Lung (tissue), 12 donors: ENCODE measurements around the gene CYS1. TPM values are rescaled to one million over a fixed set of nuclear protein-coding genes. Genes with fewer than 3 reads are reported as not detected.
"Not testable (repeated sequence)": the region's sequence is repeated elsewhere in the genome, so short reads cannot be mapped to it uniquely, and the experiment has no call there.

Source experiments
- ATAC-seq: fragments of 200-7000 bp; cut with Tn5 transposase; one replicate; pipeline ENCODE4 v1.9.1; 2020; ENCODE audit warnings: moderate number of reproducible peaks; ENCODE audit not compliant: insufficient read depth, low FRiP score
- DNase-seq, 3 donors: peaks; one replicate each; pipeline ENCODE4 v3.0.0-alpha.2; 2013 to 2017
- H3K27ac ChIP-seq, 2 donors: one replicate each; pipeline ENCODE4 v1.5.1; 2013; ENCODE audit warnings: mild to moderate bottlenecking in 2 of 2, moderate library complexity in 2 of 2, control low read depth in 1 of 2, inconsistent platforms in 1 of 2, low read depth in 1 of 2, low read length in 1 of 2
- H3K27me3 ChIP-seq, 3 donors: one replicate each; pipeline ENCODE4 v1.5.1; 2013; ENCODE audit warnings: low read length in 2 of 3; ENCODE audit not compliant: control insufficient read depth in 3 of 3, insufficient read depth in 3 of 3
- H3K36me3 ChIP-seq, 4 donors: one replicate each; pipeline ENCODE4 v1.5.1; 2013; ENCODE audit warnings: low read length in 4 of 4, mild to moderate bottlenecking in 1 of 4, moderate library complexity in 1 of 4; ENCODE audit not compliant: control insufficient read depth in 4 of 4, insufficient read depth in 4 of 4
- H3K4me1 ChIP-seq, 5 donors: one replicate each; pipeline ENCODE4 v1.5.1; 2013; ENCODE audit warnings: low read length in 5 of 5, mild to moderate bottlenecking in 2 of 5, moderate library complexity in 1 of 5; ENCODE audit not compliant: control insufficient read depth in 5 of 5, insufficient read depth in 5 of 5
- H3K4me3 ChIP-seq: one replicate; pipeline ENCODE4 v1.5.1; 2013; ENCODE audit warnings: mild to moderate bottlenecking, control low read depth, moderate library complexity
- H3K9ac ChIP-seq, 2 donors: one replicate each; pipeline ENCODE4 v1.5.1; 2013; ENCODE audit warnings: low read length in 2 of 2, control low read depth in 1 of 2; ENCODE audit not compliant: insufficient read depth in 1 of 2
- H3K9me3 ChIP-seq, 4 donors: one replicate each; pipeline ENCODE4 v1.5.1; 2013; ENCODE audit warnings: low read length in 3 of 4, mild to moderate bottlenecking in 1 of 4, moderate library complexity in 1 of 4; ENCODE audit not compliant: control insufficient read depth in 4 of 4, insufficient read depth in 3 of 4
- WGBS, 2 donors: extraction: QIAGEN DNeasy Blood & Tissue Kit; methylation state at CpG; one replicate each; pipeline ENCODE4 v1.1.7; 2013; 5-methylcytosine and 5-hydroxymethylcytosine counted together
- polyA plus RNA-seq, 2 donors: library from polyadenylated mRNA; stranded (reverse); fragments of 200-250 nt; gene quantifications; one replicate each; pipeline ENCODE4 v1.2.1, GENCODE V29; 2013
- total RNA-seq, 2 donors: library from RNA; depleted of rRNA in 1 of 2; stranded (reverse); fragments of >200 nt in 1 of 2; gene quantifications; one replicate each; pipeline ENCODE4 v1.2.1, GENCODE V29; 2014 to 2021
- TF ChIP-seq, protein P1 (sequence below): IDR thresholded peaks from 2 replicates; pipeline ENCODE4 v1.5.1; 2012; ENCODE audit warnings: mild to moderate bottlenecking; ENCODE audit errors: control extremely low read depth, extremely low read depth
- donor health status: control.
- donor health status: control.
- donor health status: Bipolar disorder and iron deficiency.
- donor health status: healthy.
- donor health status: DM: yes; HTN: yes; CAD: no.

CYS1 gene
- total and polyA plus RNA-seq, 4 donors, result 0.35 to 5.1 (median 1.0) TPM

- 95% methylated on average over 29 of the region's 29 CpGs for WGBS, 2 donors
Observed at GRCh38 chr2:10012963-10013461, 67.2 kb downstream of the CYS1 start.

DNA sequence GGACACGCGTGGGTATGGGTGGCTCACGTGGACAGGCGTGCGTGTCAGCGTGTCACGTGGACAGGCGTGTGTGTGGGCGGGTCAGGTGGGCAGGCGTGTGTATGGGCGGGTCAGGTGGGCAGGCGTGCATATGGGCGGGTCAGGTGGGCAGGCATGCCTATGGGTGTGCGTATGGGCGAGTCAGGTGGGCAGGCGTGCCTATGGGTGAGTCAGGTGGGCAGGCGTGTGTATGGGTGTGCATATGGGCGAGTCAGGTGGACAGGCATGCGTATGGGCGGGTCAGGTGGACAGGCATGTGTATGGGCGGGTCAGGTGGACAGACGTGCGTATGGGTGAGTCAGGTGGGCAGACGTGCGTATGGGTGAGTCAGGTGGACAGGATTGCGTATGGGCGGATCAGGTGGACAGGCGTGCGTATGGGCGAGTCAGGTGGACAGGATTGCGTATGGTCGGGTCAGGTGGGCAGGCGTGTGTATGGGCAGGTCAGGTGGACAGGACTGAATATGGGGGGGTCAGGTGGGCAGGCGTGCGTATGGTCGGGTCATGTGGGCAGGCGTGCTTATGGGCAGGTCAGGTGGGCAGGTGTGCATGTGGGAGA, 67.7 kb downstream of the CYS1 start:
- H3K4me1 ChIP-seq, result peaks cover 0 to 15% (median 5%) of the 10 kb centered on the region in 5 donors
- not testable (repeated sequence) for H3K9me3 ChIP-seq, H3K4me3 ChIP-seq, H3K27ac ChIP-seq, ATAC-seq, H3K36me3 ChIP-seq, H3K27me3 ChIP-seq, DNase-seq, H3K9ac ChIP-seq
- 96% methylated on average over 37 of the region's 37 CpGs for WGBS, 2 donors

More at GRCh38 chr2:10012963-10013461, 67.2 kb downstream of the CYS1 start:
- H3K9ac ChIP-seq, result no peak overlapping the region
- no peak for DNase-seq
- no peak overlapping the region for H3K27ac ChIP-seq
- no peaks in the 10 kb centered on the region for H3K36me3 ChIP-seq
- H3K27me3 ChIP-seq, result no peaks in the 10 kb centered on the region
- H3K4me1 ChIP-seq, result peaks cover 0 to 15% (median 5%) of the 10 kb centered on the region in 5 donors
- H3K4me3 ChIP-seq, result no peak overlapping the region
- TF ChIP-seq, protein P1, sequence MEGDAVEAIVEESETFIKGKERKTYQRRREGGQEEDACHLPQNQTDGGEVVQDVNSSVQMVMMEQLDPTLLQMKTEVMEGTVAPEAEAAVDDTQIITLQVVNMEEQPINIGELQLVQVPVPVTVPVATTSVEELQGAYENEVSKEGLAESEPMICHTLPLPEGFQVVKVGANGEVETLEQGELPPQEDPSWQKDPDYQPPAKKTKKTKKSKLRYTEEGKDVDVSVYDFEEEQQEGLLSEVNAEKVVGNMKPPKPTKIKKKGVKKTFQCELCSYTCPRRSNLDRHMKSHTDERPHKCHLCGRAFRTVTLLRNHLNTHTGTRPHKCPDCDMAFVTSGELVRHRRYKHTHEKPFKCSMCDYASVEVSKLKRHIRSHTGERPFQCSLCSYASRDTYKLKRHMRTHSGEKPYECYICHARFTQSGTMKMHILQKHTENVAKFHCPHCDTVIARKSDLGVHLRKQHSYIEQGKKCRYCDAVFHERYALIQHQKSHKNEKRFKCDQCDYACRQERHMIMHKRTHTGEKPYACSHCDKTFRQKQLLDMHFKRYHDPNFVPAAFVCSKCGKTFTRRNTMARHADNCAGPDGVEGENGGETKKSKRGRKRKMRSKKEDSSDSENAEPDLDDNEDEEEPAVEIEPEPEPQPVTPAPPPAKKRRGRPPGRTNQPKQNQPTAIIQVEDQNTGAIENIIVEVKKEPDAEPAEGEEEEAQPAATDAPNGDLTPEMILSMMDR, result no peak
- H3K9me3 ChIP-seq, result no peaks in the 10 kb centered on the region
- no peak for ATAC-seq

DNA sequence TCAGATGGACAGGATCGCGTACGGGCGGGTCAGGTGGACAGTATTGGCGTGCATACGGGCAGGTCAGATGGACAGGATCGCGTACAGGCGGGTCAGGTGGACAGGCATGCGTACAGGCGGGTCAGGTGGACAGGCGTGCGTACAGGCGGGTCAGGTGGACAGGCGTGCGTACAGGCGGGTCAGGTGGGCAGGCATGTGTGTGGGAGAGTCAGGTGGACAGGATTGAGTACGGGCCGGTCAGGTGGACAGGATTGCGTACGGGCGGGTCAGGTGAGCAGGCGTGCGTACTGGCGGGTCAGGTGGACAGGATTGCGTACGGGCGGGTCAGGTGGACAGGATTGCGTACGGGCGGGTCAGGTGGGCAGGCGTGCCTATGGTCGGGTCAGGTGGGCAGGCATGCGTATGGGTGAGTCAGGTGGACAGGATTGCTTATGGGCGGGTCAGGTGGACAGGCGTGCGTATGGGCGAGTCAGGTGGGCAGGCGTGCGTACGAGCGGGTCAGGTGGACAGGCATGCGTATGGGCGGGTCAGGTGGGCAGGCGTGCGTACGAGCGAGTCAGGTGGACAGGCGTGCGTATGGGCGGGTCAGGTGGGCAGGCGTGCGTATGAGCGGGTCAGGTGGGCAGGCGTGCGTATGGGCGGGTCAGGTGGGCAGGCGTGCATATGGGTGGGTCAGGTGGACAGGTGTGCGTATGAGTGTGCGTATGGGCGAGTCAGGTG, 68.4 kb downstream of the CYS1 start:
- WGBS, 2 donors, result 96% methylated on average over 61 of the region's 61 CpGs
- not testable (repeated sequence) for ATAC-seq, H3K9me3 ChIP-seq, H3K36me3 ChIP-seq, H3K4me3 ChIP-seq, H3K9ac ChIP-seq, H3K27me3 ChIP-seq, DNase-seq, H3K27ac ChIP-seq
- peaks cover 0 to 16% (median 5%) of the 10 kb centered on the region in 5 donors for H3K4me1 ChIP-seq

DNA sequence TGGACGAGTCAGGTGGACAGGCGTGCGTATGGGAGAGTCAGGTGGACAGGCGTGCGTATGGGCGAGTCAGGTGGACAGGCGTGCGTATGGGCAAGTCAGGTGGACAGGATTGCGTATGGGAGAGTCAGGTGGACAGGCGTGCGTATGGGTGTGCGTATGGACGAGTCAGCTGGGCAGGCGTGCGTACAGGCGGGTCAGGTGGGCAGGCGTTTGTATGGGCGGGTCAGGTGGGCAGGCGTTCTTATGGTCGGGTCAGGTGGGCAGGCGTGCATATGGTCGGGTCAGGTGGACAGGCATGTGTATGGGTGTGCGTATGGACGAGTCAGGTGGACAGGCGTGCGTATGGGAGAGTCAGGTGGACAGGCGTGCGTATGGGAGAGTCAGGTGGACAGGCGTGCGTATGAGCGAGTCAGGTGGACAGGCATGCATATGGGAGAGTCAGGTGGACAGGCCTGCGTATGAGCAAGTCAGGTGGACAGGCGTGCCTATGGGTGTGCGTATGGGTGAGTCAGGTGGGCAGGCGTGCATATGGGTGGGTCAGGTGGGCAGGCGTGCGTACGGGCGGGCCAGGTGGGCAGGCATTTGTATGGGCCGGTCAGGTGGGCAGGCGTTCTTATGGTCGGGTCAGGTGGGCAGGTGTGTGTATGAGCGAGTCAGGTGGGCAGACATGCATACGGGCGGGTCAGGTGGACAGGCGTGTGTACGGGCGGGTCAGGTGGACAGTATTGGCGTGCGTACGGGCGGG, 69.2 kb downstream of the CYS1 start:
- H3K36me3 ChIP-seq, H3K27me3 ChIP-seq, ATAC-seq, DNase-seq, H3K27ac ChIP-seq, H3K9me3 ChIP-seq, H3K9ac ChIP-seq, H3K4me3 ChIP-seq: not testable (repeated sequence)
- WGBS, 2 donors, result 96 to 97% methylated on average over 52 of the region's 52 CpGs
- H3K4me1 ChIP-seq, result peaks cover 0 to 20% (median 5%) of the 10 kb centered on the region in 5 donors
